CD4-positive, alpha-beta T cell treated with Interferon alpha-2 for 1 hour (primary cell): ENCODE measurements around the gene ACOT2.
"Not testable (repeated sequence)": the region's sequence is repeated elsewhere in the genome, so short reads cannot be mapped to it uniquely, and the experiment has no call there.

ENCODE experiments used
- DNase-seq, 2 donors: peaks; one replicate each; pipeline ENCODE4 v3.0.0-alpha.2; 2020 to 2022

The ACOT2 gene

DNA sequence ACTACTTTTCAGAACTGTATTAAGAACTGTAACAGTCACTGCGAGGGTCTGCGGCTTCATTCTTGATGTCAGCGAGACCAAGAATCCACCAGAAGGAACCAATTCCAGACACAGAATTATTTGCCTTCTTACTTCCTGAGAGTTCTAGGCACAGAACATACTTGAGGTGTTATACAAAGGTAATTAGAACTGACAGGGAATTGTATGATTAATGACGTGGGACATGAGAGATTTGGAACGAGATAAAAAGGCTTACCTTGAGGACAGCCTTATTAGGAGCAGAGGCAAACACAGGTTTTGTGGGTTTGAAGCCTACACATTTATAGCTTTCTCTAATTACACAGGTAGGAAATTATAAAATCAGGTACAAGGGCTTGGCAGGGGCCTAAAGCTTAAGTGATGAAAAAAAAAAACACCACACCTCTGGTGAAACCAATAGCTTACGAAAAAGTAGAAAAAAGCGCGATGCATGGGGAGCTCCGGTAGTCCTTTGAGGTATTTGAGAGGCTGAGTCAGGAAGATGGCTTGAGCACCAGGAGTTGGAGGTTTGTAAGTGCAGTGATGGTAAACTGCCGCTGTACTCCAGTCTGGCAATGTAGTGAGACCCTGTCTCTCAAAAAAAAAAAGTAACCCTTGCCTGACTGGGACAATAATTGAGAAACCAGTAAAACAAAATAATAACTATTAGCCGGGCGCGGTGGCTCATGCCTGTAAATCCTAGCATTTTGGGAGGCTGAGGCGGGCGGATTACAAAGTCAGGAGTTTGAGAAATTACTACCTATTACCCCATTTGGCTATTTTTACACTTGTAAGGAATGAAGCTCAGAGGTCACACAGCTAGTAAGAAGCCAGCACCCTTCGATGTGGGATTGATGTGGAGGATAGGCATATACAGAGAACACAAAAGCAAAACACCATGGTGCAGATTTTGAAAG is 795 bp upstream of the ACOT2 start:
- peak in 1 of 2 donors; percentile 10 for DNase-seq

DNA sequence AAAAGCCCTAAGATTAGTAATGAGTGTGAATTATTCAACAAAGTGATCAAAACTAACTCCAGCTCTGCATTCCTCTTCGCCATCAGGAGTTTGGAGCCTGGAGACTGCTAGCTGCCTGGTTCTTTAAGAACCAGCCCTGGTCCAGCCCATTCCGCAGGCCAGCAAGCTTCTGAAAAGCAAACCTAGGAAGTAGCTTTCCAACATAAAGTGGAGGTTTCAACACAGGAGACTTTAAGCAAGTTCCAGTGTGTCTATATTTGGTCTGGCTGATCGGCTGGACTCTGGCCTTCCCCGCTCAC is 178 bp upstream of the ACOT2 start:
- not testable (repeated sequence) for DNase-seq

DNA sequence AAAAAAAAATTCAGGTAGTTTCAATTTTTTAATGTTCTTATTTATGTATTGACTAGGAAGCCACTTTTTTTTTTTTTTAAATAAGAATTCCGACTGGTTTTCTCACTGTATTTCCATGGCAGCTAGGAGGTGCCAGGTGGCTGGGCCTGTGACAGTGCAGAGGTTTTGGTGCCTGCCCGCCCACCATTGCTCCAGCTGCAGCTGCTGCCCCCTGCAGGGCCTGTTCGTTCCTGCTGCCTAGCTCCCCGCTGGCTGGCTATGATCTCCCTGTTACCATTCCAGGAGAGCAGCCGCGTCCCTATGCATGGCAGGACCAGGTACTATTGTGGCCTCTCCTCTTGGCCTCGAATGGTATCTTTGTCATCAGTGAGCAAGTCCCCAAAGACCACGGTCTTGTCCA is 1.9 kb downstream of the ACOT2 start:
- peak; percentile 63 to 80 for DNase-seq

DNA sequence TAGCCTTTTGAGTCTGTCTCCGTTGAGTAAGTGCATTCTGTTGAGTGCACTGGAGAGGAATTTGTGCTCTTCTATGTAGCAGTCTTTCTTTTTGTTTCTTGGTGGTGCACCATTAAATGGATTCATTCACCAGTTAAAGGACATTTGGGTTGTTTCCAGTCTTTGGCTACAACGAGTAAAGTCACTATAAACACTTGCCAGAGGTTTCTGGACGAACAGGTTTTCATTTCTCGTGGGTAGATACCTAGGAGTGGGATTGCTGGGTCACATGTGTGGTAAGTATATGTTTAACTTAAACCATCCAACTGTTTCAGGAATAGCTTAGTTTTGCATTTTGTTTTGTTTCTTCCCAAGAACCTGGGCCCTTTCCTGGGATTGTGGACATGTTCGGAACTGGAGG is 4.0 kb downstream of the ACOT2 start:
- not testable (repeated sequence) for DNase-seq

DNA sequence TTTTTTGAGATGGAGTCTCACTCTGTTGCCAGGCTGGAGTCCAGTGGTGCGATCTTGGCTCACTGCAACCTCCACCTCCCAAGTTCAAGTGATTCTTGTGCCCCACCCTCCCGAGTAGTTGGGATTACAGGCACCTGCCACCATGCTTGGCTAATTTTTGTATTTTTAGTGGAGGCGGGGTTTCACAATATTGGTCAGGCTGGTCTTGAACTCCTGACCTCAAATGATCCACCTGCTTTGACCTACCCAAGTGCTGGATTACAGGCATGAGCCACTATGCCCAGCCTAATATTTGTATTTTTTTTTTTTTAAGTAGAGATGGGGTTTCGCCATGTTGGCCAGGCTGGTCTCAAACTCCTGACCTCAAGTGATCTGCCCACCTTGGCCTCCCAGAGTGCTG is 4.7 kb downstream of the ACOT2 start:
- not testable (repeated sequence) for DNase-seq

DNA sequence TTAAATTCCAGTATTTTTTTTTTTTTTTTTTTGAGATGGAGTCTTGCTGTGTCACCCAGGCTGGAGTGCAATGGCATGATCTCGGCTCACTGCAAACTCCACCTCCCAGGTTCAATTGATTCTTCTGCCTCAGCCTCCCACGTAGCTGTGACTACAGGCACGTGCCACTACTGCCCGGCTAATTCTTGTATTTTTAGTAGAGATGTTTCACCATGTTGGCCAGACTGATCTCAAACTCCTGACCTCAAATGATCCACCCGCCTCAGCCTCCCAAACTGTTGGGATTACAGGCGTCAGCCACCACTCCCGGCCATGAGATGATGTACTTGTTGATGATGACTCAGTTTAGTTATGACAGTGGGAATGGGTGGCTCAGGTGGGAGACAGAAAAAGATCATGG is 5.2 kb downstream of the ACOT2 start:
- not testable (repeated sequence) for DNase-seq

DNA sequence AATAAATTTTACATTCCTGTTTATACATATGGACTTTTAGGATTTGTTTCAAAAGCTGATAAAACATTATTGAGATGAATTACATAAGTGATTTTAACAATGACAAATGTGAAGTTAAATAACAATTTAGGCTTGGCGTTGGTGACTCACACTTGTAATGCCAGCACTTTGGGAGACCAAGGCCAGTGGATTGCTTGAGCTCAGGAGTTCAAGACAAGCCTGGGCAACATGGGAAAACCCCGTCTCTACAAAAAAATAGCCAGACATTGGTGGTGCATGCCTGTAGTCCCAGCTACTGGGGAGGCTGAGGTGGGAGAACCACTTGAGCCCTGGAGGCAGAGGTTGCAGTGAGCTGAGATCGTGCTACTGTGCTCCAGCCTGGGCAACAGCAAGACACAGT is 7.4 kb downstream of the ACOT2 start:
- DNase-seq, result no peak

DNA sequence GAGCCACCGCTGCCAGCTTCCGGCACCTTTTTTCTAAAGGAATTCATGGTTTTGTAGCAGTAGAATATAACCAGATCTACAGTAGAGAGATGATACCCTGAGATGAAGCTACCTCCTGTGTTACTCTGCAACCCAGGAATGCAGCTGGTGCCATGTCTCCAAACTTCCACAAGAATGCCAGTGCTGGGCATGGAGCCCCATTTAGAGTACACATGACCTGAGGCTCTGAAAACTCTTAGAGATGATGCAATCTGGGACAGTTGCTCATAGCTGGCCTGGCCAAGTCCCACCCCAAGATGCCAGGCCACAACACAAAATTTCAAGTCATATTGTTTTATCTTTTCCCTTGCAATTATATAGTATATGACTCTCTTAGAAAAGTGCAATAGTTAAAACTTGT is 8.2 kb downstream of the ACOT2 start:
- DNase-seq, result not testable (repeated sequence)

DNA sequence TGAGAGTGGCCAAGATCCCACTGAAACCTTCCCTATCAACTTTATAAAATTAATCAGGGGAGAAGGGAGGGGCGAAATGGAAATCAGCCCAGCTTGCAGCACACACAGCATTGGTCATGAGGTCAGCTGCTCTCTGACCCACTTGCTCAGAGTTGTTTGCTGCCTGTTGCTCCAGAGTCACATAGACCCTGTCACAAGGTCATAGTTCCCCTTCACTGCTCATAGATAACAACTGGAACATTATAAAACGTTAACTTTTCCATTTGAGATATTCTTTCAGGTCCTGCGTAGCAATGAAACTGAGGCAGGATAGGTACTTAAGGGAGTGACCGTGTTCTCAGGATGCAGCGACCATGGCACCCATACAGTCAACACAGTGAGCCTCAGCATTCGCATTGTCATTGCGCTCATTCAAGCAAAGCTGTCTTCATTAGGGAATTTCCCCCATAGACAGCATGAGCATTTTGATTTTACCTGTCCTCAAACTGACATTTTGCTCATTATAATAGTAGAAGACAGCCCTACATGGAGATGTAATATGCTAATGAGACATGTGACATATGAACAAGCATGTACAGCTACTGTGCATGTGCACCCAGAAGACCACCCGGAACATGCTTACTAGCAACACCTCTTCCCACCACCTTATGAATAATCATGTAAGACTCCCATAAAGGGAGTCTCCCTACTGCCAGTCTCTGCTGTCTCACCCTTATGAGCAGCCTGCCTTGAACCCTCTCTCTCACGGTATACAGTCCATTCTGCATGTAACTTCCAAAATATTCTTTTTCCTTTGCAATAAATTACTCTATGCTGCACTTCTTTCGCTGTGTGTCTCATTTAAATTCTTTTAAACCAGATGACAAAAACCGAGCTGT is 13.3 kb downstream of the ACOT2 start:
- not testable (repeated sequence) for DNase-seq

DNA sequence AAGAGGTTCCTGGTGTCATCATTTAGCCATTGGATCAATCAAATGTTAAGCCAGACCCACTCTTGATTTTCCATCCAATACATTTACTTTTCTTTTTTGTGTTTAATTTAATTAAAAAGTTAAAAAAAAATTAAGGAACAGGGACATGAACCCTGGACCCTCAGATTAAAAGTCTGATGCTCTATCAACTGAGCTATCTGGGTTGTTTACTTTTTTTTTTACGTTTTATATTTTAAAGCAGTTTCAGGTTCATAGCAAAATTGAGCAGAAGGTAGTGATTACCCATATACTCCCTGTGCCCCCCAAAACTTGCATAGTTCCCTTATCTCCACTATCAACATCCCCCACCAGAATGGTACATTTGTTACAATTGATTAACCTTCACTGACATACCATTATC is 19.7 kb downstream of the ACOT2 start:
- no peak for DNase-seq

DNA sequence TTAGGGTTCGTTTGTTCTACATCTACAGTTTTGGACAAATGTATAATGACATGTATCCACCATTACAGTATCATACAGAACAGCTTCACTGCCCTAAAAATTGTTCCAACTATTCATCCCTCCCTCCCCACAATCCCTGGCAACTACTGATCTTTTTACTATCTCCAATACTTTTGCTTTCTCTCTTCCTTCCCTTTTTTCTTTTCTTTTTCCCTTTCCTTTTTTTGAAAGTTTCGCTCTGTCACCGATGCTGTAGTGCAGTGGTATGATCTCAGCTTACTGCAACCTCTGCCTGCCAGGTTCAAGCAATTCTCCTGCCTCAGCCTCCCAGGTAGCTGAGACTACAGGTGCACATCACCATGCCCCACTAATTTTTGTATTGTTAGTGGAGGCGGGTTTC is 20.1 kb downstream of the ACOT2 start:
- DNase-seq, result no peak

DNA sequence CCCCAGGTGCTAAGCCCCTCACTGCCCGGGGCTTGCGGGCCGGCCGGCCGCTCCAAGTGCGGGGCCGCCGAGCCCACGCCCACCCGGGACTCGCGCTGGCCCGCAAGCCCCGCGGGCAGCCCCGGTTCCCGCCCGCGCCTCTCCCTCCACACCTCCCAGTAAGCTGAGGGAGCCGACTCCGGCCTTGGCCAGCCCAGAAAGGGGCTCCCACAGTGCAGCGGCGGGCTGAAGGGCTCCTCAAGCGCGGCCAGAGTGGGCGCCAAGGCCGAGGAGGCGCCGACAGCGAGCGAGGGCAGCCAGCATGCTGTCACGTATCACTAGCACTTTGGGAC is 21.6 kb downstream of the ACOT2 start:
- DNase-seq, result not testable (repeated sequence)

DNA sequence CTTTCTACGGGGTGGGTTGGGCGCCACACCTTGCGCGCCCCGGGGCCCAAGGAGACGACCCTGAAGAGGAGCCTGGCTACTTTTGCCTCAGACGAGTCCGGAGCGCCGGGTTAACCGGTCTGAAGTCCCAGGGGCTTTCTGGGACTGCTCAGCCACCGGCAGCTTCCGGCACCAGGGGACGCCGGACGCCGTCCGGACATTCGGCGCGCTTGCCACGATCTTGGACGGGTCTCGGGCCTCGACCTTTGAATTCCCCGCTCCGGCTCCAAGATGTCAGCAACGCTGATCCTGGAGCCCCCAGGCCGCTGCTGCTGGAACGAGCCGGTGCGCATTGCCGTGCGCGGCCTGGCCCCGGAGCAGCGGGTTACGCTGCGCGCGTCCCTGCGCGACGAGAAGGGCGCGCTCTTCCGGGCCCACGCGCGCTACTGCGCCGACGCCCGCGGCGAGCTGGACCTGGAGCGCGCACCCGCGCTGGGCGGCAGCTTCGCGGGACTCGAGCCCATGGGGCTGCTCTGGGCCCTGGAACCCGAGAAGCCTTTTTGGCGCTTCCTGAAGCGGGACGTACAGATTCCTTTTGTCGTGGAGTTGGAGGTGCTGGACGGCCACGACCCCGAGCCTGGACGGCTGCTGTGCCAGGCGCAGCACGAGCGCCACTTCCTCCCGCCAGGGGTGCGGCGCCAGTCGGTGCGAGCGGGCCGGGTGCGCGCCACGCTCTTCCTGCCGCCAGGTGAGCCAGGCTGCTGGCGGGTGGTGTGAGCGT is 22.9 kb downstream of the ACOT2 start, which contains the start of gene ACOT4:
Gene ACOT4, plus strand, starts transcription at position 184 of the 760 bp plus-strand sequence. Its CDS starts 87 bp downstream, at position 271.
- DNase-seq, result peak; percentile 24 to 61

DNA sequence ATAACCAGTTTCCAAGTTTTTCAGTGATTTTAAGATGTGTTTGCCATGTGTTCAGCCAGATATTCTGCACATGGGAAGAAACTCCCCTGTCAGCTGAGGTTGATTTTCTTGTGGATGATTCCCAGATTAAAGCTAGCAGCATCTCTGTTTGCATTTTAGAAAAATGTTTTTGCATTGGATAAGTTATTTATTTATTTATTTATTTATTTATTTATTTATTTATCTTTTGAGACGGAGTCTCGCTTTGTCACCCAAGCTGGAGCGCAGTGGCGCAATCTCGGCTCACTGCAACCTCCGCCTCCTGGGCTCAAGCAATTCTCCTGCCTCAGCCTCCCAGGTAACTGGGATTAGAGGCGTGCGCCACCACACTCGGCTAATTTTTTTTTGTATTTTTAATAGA is 25.5 kb downstream of the ACOT2 start:
- DNase-seq, result no peak

DNA sequence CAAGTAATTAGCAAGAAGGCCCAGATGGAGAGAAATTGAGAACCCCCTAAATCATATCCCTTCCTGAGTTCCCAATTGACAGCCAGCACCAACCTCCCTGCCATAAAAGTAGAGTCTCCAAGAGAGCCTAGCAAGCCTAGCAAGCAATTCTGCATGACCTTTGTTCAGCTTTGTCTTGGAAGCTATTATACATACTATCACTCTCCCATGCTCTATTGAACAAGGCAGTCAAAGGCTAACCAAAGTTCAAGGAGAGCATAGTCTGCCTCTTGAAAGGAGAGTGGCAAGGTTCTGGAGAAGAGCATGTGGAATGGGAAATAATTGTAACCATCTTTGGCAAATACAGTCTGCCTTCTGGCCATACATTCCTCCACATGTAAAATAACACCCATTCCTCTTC is 30.5 kb downstream of the ACOT2 start:
- no peak for DNase-seq

DNA sequence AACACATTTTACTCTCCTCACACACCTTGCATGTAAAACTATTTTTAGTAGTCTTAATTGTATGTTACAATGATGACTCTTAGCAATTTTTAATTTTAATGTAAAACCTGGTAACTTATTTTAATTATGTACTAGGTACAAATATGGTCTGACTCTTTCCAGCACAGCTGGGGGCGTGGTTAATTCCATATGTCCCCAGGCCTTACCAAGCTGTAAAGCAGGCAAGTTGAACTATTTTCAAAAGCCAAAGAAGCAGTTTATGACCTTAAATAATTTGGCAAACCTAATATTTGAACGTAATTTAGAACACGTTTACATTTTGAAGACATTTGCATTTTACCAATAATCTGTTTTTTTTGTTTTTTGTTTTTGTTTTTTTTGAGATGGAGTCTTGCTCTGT is 34.0 kb downstream of the ACOT2 start:
- DNase-seq, result no peak

DNA sequence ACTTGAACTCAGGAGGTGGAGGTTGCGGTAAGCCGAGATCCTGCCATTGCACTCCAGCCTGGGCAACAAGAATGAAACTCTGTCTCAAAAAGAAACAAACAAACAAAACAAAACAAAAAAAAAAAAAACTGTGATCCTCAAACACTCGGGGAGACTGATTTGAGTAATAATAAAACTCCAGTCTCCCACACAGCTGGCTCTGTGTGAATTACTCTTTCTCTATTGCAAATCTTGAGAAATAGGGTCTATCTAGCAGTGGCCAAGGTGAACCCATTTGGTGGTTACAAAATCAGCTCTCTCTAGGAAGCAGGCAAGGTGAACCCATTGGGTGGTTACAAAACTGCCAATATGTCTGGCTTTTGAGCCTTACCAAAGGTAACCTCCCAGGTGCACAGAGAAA is 37.3 kb downstream of the ACOT2 start:
- no peak for DNase-seq

DNA sequence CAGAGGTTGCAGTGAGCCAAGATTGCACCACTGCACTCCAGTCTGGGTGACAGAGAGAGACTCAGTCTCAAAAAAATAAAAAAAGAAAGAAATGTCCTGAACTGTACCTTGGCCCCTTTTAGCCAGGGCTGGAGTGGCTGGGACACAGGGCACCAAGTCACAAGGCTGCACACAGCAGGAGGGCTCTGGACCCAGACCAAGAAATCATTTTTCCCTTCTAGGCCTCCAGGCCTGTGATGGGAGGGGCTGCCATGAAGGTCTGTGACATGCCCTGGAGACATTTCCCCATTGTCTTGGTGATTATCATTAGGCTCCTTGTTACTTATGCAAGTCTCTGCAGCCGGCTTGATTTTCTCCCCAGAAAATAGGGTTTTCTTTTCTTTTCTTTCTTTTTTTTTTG is 38.2 kb downstream of the ACOT2 start:
- DNase-seq, result no peak

DNA sequence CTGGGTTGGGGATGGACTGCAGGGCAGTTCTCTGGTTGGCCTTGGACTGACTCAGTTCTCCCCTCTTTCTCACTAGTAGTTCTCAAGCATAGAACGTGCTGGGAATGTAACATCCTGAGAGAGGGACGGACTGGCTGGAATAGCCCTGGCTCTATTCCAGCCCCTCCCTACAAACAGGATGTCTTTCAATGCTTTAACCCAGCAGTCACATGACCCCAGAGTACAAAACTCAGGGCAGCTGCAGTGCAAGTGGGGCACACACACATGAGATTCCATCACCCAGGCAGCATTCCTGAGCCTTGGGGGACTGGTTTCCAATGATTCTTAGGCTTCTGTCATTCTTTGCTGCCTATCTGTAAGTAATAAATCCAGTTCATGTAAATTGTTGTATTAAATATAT is 41.7 kb downstream of the ACOT2 start:
- no peak for DNase-seq

DNA sequence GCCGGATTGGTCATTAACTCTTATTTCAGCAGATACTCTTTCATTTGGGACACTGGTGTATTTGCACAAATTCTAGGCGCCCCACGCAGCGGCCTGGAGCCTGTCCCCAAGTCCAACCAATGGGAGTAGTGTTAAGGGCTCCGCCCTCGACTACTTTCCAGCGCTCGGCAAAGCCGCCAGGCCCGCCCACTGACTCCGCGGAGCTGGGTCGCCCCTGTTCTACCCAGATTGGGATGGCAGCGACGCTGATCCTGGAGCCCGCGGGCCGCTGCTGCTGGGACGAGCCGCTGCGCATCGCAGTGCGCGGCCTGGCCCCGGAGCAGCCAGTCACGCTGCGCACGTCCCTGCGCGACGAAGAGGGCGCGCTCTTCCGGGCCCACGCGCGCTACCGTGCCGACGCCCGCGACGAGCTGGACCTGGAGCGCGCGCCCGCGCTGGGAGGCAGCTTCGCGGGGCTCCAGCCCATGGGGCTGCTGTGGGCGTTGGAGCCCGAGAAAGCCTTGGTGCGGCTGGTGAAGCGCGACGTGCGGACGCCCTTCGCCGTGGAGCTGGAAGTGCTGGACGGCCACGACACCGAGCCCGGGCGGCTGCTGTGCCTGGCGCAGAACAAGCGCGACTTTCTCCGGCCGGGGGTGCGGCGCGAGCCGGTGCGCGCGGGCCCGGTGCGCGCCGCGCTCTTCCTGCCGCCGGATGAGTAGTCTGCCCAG is 43.5 kb downstream of the ACOT2 start, which contains the start of gene ACOT6:
Gene ACOT6, plus strand, starts transcription at position 179 of the 707 bp plus-strand sequence. Its CDS starts 55 bp downstream, at position 234.
- peak; percentile 52 to 72 for DNase-seq

DNA sequence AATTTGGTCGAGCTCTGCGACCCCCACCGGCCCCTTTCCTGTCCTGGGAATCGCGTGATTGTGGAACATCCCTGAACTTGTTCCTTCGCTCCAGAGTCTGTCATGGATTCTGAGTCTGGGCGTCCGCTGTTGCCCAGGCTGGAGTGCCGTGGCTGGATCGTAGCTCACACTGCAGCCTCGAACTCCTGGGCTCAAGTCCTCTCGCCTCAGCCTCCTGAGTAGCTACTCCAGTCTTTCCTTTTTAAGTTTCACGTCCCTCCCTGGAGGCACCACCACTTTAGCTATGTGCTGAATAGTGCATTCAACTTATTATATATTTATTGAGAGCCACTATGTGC is 44.0 kb downstream of the ACOT2 start:
- no peak for DNase-seq

DNA sequence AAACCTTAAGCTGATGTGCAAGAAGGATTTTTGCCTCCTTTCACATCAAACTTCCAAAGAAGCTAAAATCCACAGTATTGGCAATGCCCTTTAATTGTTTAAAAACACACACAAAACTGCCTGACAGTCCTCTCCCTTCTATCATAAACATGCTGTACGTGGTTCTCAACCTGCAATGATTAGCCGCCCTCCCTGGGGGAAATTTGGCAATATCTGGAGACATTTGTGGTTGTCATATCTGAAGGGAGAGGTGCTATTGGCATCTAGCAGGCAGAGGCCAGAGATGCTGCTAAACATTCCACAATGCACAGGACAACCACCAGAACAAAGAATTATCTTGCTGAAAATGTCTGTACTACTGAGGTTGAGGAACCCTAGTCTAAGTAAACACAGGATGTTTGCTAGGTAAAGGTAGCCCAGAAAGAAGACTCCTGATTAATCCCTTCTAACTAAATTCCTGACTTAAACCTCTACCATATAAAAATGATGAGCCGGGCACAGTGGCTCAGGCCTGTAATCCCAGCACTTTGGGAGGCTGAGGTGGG is 44.5 kb downstream of the ACOT2 start:
- DNase-seq, result no peak
